Loucy (cell line): ENCODE data around the gene ZNF500.
A peak's percentile ranks its signal among the peaks of the same experiment; 100 is the strongest.

Experiments
- H2AFZ ChIP-seq: fragments of 200-600 bp; sonication (generic); 2 replicates; pipeline ENCODE4 v1.6.0; 2016; ENCODE audit warnings: antibody characterized with exemption, mild to moderate bottlenecking, low read length, moderate library complexity
- H3F3A ChIP-seq: fragments of 200-600 bp; 2 replicates; pipeline ENCODE4 v1.6.0; 2016; ENCODE audit warnings: antibody characterized with exemption, low read depth, mild to moderate bottlenecking
- H3K27me3 ChIP-seq: fragments of 200-600 bp; sonication (generic); 2 replicates; pipeline ENCODE4 v1.6.1; 2014; ENCODE audit warnings: low read length, mild to moderate bottlenecking; ENCODE audit not compliant: insufficient read depth, poor library complexity, severe bottlenecking
- H3K36me3 ChIP-seq: fragments of 200-600 bp; sonication (generic); 2 replicates; pipeline ENCODE4 v1.6.1; 2016; ENCODE audit warnings: low read length; ENCODE audit not compliant: insufficient read depth
- H3K4me1 ChIP-seq: fragments of 200-600 bp; sonication (generic); 2 replicates; pipeline ENCODE4 v1.5.1; 2014; ENCODE audit warnings: low read length, mild to moderate bottlenecking; ENCODE audit not compliant: insufficient read depth, poor library complexity, severe bottlenecking
- H3K4me2 ChIP-seq: fragments of 200-600 bp; sonication (generic); 2 replicates; pipeline ENCODE4 v1.6.0; 2014; ENCODE audit warnings: antibody characterized with exemption, low read length, low read depth, mild to moderate bottlenecking; ENCODE audit not compliant: poor library complexity, severe bottlenecking
- H3K4me3 ChIP-seq: fragments of 200-600 bp; sonication (generic); 2 replicates; pipeline ENCODE4 v1.5.1; 2014; ENCODE audit warnings: low read length, mild to moderate bottlenecking, mixed read lengths; ENCODE audit not compliant: poor library complexity, severe bottlenecking
- H3K79me2 ChIP-seq: fragments of 200-600 bp; sonication (generic); 2 replicates; pipeline ENCODE4 v1.6.1; 2014; ENCODE audit warnings: low read length; ENCODE audit not compliant: insufficient read depth
- H3K9ac ChIP-seq: fragments of 200-600 bp; sonication (generic); 2 replicates; pipeline ENCODE4 v1.6.0; 2014; ENCODE audit warnings: mild to moderate bottlenecking, low read depth, low read length, moderate library complexity; ENCODE audit not compliant: poor library complexity, severe bottlenecking
- H3K9me2 ChIP-seq: fragments of 200-600 bp; sonication (generic); replicated peaks from 2 replicates; pipeline ENCODE4 v1.6.1; 2016; ENCODE audit warnings: low read depth, low read length, mixed read lengths
- H3K9me3 ChIP-seq: fragments of 200-600 bp; sonication (generic); 2 replicates; pipeline ENCODE4 v1.6.1; 2014; ENCODE audit warnings: mild to moderate bottlenecking, antibody characterized with exemption, low read length, low read depth; ENCODE audit not compliant: insufficient read depth
- H4K20me1 ChIP-seq: fragments of 200-600 bp; sonication (generic); 2 replicates; pipeline ENCODE4 v1.6.0; 2014; ENCODE audit warnings: antibody characterized with exemption, low read length, mild to moderate bottlenecking; ENCODE audit not compliant: insufficient read depth, poor library complexity, severe bottlenecking
- CTCF ChIP-seq: fragments of 200-600 bp; sonication (generic); conservative IDR thresholded peaks from 2 replicates; pipeline ENCODE4 v1.5.1; 2014; ENCODE audit warnings: mild to moderate bottlenecking, antibody characterized with exemption, low read length
- EZH2phosphoT487 ChIP-seq: fragments of 200-600 bp; IDR thresholded peaks from 2 replicates; pipeline ENCODE4 v1.6.1; 2018; ENCODE audit warnings: antibody characterized with exemption, mild to moderate bottlenecking, moderate library complexity, borderline replicate concordance

The ZNF500 gene

GRCh38 chr16:4704491-4704890 is 62.5 kb downstream of the ZNF500 start:
- Histone ChIP-seq H4K20me1 (no peaks in the 10 kb centered on the region), H3K4me3 (no peak overlapping the region), H2AFZ (no peak overlapping the region), H3K4me2 (no peak overlapping the region), H3K27me3 (no peaks in the 10 kb centered on the region), H3K9me3 (no peaks in the 10 kb centered on the region), H3F3A (no peaks in the 10 kb centered on the region), H3K9ac (no peak overlapping the region), H3K4me1 (no peaks in the 10 kb centered on the region), H3K9me2 (no peaks in the 10 kb centered on the region), H3K79me2 (no peaks in the 10 kb centered on the region), H3K36me3 (no peaks in the 10 kb centered on the region)
- no peak for TF ChIP-seq CTCF
- no peak for TF ChIP-seq EZH2phosphoT487

DNA sequence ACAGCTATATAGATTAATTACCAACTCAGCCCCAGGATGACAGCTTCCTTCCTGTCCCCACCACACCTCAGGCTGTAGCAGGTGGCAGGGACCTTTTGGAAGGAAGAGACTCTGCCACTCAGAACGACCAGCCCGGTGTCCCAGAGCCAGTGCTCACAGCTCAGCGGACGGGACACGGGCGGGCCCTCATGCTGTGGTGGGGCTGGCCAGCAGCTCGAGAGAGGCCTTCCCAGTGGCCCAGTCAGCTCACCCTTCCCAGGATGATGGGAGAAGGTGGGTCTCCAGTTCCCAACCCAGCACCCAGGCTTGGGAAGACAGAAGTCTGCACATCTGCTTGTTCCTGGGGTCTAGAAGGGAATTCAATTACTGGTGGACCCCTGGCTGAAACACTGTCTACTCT is 63.1 kb downstream of the ZNF500 start:
- Histone ChIP-seq H3K4me2 (peak overlapping the region; percentile 29), H2AFZ (no peak overlapping the region), H3K27me3 (no peaks in the 10 kb centered on the region), H3K4me1 (no peaks in the 10 kb centered on the region), H3F3A (no peaks in the 10 kb centered on the region), H3K4me3 (no peak overlapping the region), H4K20me1 (no peaks in the 10 kb centered on the region), H3K9ac (peak overlapping the region; percentile 17), H3K9me3 (no peaks in the 10 kb centered on the region), H3K9me2 (no peaks in the 10 kb centered on the region), H3K79me2 (no peaks in the 10 kb centered on the region), H3K36me3 (no peaks in the 10 kb centered on the region)
- no peak for TF ChIP-seq EZH2phosphoT487

DNA sequence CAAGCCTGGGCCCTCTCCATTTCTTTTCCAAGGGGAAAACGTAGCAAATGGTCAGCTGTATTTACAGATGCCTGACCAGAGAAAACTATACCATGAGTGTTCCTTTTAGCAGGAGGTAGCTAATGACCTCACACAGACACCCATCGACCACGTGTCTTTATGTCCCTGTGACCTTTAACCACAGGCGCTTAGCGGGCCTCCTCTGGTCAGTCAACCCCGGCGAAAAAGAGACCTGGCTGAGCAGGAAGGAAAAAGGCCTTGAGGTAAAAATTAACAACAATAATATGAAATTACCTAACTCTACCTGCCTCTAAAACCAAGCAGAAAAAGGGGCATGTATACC is 64.5 kb downstream of the ZNF500 start:
- no peak overlapping the region for H3K4me2 ChIP-seq
- no peaks in the 10 kb centered on the region for H3K4me1 ChIP-seq
- no peaks in the 10 kb centered on the region for H3K27me3 ChIP-seq
- no peaks in the 10 kb centered on the region for H3K79me2 ChIP-seq
- H3K4me3 ChIP-seq = no peak overlapping the region
- H3K9me2 ChIP-seq = no peaks in the 10 kb centered on the region
- no peak for TF ChIP-seq CTCF
- no peak for TF ChIP-seq EZH2phosphoT487
- H3K36me3 ChIP-seq = no peaks in the 10 kb centered on the region
- no peaks in the 10 kb centered on the region for H4K20me1 ChIP-seq
- H3F3A ChIP-seq = no peaks in the 10 kb centered on the region
- H2AFZ ChIP-seq = no peak overlapping the region
- no peak overlapping the region for H3K9ac ChIP-seq
- H3K9me3 ChIP-seq = no peaks in the 10 kb centered on the region

- Histone ChIP-seq H3K9ac (no peak overlapping the region), H3K4me3 (no peak overlapping the region), H3K79me2 (no peaks in the 10 kb centered on the region), H3K27me3 (no peaks in the 10 kb centered on the region), H3K36me3 (no peaks in the 10 kb centered on the region), H4K20me1 (no peaks in the 10 kb centered on the region), H3F3A (no peaks in the 10 kb centered on the region), H3K4me2 (no peak overlapping the region), H3K9me2 (no peaks in the 10 kb centered on the region), H2AFZ (no peak overlapping the region), H3K9me3 (no peaks in the 10 kb centered on the region), H3K4me1 (no peaks in the 10 kb centered on the region)
- TF ChIP-seq CTCF (no peak), EZH2phosphoT487 (no peak)
These were observed 65.0 kb downstream of the ZNF500 start for GRCh38 chr16:4701791-4702465.
